ENCODE results near the gene SHC1. TPM values are rescaled to one million over a fixed set of nuclear protein-coding genes. Genes with fewer than 3 reads are reported as not detected.

The SHC1 gene
- total RNA-seq, 6 experiments from 2014 or later, result 371 to 461 (median 401) TPM

DNA sequence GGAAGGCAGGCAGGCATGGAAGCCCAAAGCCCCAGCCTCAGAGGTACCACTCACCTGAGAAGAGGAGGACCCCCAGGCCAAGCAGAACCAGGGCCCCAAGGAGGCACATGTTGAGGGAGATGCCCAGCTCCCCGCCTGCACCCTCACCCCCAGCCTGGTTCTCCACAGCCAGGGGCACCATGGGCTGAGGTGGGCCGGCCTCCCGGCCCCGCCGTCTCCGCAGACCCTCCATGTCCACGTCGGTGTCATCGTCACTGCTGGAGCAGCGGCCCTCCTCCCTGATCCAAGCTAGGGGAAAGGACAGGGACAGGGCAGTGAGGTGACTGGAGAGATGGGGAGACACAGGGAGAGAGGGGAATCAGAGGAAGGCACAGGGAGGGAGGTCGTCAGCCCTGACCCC is 22.5 kb downstream of the SHC1 start:
- no peak for DNase-seq
- Mint-ChIP-seq H3K4me3 (no peak overlapping the region), H3K4me1 (ENCODE audit: low read depth) (no peaks in the 10 kb centered on the region), H3K27ac (no peak overlapping the region), H3K36me3 (ENCODE audit: low read depth) (no peaks in the 10 kb centered on the region), H3K9me3 (no peaks in the 10 kb centered on the region), H3K27me3 (ENCODE audit: insufficient read depth) (peaks cover 3% of the 10 kb centered on the region; the same call in 1 of the 2 replicates)
- TF ChIP-seq, protein P1, sequence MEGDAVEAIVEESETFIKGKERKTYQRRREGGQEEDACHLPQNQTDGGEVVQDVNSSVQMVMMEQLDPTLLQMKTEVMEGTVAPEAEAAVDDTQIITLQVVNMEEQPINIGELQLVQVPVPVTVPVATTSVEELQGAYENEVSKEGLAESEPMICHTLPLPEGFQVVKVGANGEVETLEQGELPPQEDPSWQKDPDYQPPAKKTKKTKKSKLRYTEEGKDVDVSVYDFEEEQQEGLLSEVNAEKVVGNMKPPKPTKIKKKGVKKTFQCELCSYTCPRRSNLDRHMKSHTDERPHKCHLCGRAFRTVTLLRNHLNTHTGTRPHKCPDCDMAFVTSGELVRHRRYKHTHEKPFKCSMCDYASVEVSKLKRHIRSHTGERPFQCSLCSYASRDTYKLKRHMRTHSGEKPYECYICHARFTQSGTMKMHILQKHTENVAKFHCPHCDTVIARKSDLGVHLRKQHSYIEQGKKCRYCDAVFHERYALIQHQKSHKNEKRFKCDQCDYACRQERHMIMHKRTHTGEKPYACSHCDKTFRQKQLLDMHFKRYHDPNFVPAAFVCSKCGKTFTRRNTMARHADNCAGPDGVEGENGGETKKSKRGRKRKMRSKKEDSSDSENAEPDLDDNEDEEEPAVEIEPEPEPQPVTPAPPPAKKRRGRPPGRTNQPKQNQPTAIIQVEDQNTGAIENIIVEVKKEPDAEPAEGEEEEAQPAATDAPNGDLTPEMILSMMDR (IDR thresholded peaks at IDR 0.05), result no peak

DNA sequence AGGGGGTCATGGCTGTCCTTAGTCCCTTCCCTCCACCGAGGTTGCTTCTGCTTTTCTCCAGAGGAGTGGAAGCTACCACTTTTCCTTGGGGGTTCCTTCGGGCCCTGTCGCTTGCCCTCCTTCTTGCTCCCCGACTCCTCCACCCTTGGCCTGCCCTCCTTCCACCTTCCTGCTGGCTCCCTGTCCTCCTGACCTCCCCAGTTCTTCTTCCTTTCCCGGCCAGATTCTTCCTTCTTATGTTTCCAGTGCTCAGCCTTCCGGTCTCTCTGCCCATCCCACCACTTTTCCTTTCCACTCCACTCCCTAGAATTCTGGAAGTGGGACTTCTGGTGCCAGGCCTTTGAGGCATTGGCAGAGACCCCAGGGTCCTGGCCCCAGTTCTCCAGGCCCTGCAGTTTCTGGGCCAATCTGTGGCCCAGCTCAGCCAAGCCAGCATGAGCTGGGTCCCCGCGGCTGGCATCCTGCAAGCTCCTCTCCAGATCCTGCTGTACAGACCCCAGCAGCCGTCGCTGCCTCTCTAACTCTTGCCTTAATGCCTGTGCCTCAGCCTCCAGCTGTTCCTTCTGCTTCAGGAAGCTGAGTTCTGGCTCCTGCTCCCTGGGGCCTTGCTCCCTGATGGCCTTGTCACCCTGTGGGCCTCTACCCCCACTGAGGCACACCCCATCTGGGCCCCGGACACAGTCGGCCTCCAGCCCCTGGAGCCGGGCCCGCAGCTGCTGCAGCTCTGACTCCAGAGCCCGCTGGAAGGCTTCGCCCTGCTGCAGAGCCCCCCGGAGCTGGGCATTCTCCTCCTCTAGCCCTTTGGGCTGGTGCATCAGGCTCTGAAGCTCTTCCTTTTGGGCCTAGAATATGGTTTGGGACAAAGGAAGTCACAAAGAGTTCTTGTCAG is 24.3 kb downstream of the SHC1 start:
- H3K27ac Mint-ChIP-seq, result no peak overlapping the region
- TF ChIP-seq, protein P1 (IDR thresholded peaks at IDR 0.05), result no peak
- no peaks in the 10 kb centered on the region for H3K9me3 Mint-ChIP-seq
- peaks cover 3% of the 10 kb centered on the region; the same call in 1 of the 2 replicates for H3K27me3 Mint-ChIP-seq (ENCODE audit: insufficient read depth)
- H3K36me3 Mint-ChIP-seq (ENCODE audit: low read depth), result no peaks in the 10 kb centered on the region
- no peak for DNase-seq
- no peaks in the 10 kb centered on the region for H3K4me1 Mint-ChIP-seq (ENCODE audit: low read depth)
- no peak overlapping the region for H3K4me3 Mint-ChIP-seq

DNA sequence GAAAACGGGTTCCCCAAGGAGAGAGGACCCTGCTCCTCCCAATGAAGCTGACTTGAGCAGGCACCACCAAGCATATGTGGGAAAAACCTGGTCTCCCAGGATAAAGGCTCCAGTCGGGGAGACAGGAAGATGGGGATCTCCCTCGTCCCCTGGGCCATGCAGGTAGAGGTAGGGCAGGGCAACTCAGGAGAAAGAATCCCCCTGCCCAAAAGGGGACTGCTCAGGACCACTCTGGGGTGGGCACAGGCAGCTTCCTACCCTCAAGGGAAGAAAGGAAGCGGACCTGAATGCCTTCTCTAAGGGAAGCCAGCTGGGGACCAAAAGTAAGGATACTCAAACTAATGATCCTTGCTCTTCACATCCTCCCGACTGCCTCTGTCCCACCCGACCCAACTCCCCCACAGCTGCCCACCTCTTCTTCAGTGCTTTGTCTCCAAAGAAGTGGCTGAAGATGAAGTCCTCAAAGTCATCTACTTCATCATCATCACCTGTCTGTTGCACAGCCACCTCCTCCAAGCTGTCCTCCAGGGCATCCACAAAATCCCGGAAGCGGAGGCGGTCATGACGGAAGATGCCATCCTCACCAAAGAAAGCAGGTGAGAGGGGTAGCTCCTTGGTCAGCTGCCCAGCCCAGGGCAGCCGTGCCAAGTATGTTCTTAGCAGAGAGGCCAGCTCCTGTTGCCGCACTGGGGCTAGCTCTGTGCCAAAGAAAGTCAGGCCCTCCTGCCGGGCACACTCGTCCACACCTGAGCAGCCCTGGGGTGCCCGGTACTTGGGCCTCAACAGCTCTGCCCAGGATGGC is 25.2 kb downstream of the SHC1 start:
- Mint-ChIP-seq H3K27me3 (ENCODE audit: insufficient read depth) (peaks cover 3% of the 10 kb centered on the region; the same call in 1 of the 2 replicates), H3K36me3 (ENCODE audit: low read depth) (no peaks in the 10 kb centered on the region)
- TF ChIP-seq, protein P1 (IDR thresholded peaks at IDR 0.05), result no peak

DNA sequence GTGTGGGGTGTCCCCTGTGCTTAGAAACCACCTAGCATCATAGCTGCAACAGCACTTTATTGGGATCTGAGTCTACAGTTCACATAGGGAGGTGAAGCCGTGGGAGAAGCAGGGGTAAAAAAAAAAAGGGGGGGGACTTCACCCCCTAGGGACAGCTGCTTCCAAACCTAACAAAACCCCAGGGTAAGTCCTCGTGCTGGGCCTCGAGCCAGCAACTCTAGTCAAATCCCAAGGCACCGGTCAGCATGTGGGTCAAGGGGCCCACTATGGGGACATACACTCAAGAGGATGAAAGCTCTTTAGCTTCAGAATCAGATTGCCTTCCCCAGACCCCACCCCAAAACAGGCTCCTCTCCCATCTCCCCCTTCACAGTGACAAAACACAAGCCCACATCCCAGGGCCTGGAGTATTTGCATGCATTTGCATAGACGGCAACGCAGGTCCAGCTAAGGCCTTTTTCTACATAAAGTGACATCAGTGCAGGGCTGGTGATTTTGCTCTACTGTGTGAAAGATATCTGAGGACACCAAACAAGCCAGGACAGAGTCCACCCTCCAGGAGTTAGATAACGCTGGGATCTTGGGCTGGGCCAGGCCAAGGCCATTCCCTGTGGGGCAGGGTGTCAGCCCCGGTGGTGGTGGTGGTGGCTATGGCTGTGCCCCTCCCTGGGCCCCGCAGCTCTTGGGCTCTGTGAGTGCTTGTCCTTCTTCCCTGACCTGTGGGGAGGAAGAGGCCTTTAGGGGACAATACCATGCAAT is 26.0 kb downstream of the SHC1 start:
- Mint-ChIP-seq H3K36me3 (ENCODE audit: low read depth) (no peaks in the 10 kb centered on the region), H3K4me3 (no peak overlapping the region), H3K9me3 (no peaks in the 10 kb centered on the region), H3K4me1 (ENCODE audit: low read depth) (no peaks in the 10 kb centered on the region), H3K27ac (no peak overlapping the region), H3K27me3 (ENCODE audit: insufficient read depth) (peaks cover 3% of the 10 kb centered on the region; the same call in 1 of the 2 replicates)
- no peak for DNase-seq
- TF ChIP-seq, protein P1 (IDR thresholded peaks at IDR 0.05), result no peak

More for the DNA sequence above, 25.2 kb downstream of the SHC1 start:
- Mint-ChIP-seq H3K9me3 (no peaks in the 10 kb centered on the region), H3K27ac (no peak overlapping the region), H3K4me3 (no peak overlapping the region), H3K4me1 (ENCODE audit: low read depth) (no peaks in the 10 kb centered on the region)
- no peak for DNase-seq

Measured in HFFc6 (cell line).